Measurements from ENCODE around the gene NUDT5.

The NUDT5 gene

GRCh38 chr10:12201543-12201942 is 5.9 kb upstream of the NUDT5 start:
- H3K4me3 ChIP-seq (ENCODE audit: low read depth, low read length), result no peak overlapping the region
- no peak for TF ChIP-seq CTCF (IDR thresholded peaks at IDR 0.05; ENCODE audit: borderline replicate concordance, insufficient read depth, low read depth, low read length)

DNA sequence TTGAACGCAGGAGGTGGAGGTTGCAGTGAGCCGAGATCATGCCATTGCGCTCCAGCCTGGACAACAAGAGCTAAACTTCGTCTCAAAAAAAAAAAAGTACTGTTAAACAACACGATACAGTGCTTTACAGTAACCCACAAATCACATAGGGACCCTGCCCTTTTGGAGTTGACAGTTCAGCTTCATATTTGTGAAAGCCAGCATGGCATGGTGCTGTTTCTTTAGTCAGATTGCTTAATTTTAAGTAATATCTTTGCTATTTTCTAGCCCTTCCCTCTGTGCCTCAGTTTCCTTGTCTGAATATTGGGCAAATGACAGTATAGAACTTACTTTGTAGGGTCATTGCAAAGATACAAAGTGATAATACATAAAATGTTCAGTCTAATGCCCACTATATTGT is 5.2 kb upstream of the NUDT5 start:
- TF ChIP-seq CTCF (IDR thresholded peaks at IDR 0.05; ENCODE audit: borderline replicate concordance, insufficient read depth, low read depth, low read length), result no peak
- H3K4me3 ChIP-seq (ENCODE audit: low read depth, low read length), result no peak overlapping the region

DNA sequence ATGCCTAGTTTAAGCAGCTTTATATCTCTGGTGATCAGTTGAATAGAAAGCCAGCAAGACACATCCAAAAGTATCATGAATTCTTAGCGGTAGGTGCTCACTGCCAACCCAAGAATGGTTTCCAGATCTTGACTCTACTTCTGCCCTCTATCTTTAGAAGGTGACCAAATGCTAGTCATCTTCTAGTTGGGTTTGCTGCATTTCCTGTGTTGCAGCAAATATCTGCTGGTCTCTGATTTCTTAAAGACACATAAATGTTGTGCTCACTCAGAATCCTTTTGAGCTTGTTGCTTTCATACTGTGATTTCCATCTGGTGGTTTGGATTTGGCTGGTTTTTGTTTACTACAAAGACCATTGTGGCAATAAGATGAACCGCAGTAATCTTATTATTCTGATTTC is 2.5 kb upstream of the NUDT5 start:
- no peak overlapping the region for H3K4me3 ChIP-seq (ENCODE audit: low read depth, low read length)

GRCh38 chr10:12196531-12197211 is 980 bp upstream of the NUDT5 start:
- H3K4me3 ChIP-seq (ENCODE audit: low read depth, low read length), result peak overlapping the region; percentile 78
- no peak for TF ChIP-seq CTCF (IDR thresholded peaks at IDR 0.05; ENCODE audit: borderline replicate concordance, insufficient read depth, low read depth, low read length)

More for the DNA sequence above, 2.5 kb upstream of the NUDT5 start:
- no peak for TF ChIP-seq CTCF (IDR thresholded peaks at IDR 0.05; ENCODE audit: borderline replicate concordance, insufficient read depth, low read depth, low read length)

DNA sequence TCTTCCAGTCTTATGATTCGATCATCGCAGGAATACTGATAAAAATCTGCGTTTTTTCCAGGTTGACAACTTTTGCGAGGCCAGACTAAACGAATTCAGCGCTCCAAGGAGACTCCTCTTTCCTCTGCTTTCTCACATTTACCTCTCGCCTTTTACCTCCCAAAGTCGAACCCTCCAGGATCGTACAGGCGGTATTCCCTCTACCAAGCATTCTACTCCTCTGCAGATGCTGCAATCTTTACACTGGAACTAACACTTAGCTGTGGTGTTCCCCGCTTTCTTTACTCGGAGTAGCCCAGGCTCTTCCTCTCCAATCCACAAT is 449 bp downstream of the NUDT5 start:
- peak overlapping the region; percentile 78 for H3K4me3 ChIP-seq (ENCODE audit: low read depth, low read length)
- no peak for TF ChIP-seq CTCF (IDR thresholded peaks at IDR 0.05; ENCODE audit: borderline replicate concordance, insufficient read depth, low read depth, low read length)

- TF ChIP-seq CTCF (IDR thresholded peaks at IDR 0.05; ENCODE audit: borderline replicate concordance, insufficient read depth, low read depth, low read length), result no peak
- peak overlapping the region; percentile 78 for H3K4me3 ChIP-seq (ENCODE audit: low read depth, low read length)
Observed at GRCh38 chr10:12194752-12195271, 879 bp downstream of the NUDT5 start.

DNA sequence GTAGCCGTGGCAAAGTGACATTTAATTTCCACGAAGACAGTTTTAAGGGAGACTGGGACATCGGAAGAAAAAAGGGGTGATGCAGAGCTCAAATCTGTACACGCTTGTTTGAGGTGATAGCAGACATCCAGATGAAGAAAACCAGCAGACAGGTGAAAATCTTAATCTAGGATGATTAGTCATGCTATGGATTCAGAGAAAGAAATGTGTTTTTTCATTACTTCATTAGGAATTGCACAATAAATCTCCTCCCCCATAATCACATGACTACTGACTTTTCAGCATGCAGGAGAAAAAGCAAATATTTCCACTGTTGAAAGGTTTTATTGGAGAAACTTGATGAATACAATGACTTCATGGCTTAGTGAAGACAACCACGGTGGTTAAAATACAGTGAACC is 2.5 kb downstream of the NUDT5 start:
- no peak for TF ChIP-seq CTCF (IDR thresholded peaks at IDR 0.05; ENCODE audit: borderline replicate concordance, insufficient read depth, low read depth, low read length)
- no peak overlapping the region for H3K4me3 ChIP-seq (ENCODE audit: low read depth, low read length)

All from GM12875 (cell line).